HG03280 (cell line): ENCODE results near the gene RIMS4.

ENCODE experiments used
- ATAC-seq: cut with Tn5 transposase; IDR thresholded peaks from one replicate; pipeline ENCODE4 v1.9.1; 2021; ENCODE audit warnings: mild to moderate bottlenecking, moderate library complexity; ENCODE audit not compliant: unreplicated experiment

Gene RIMS4

GRCh38 chr20:44743916-44744655 is 66.3 kb downstream of the RIMS4 start:
- no peak for ATAC-seq

GRCh38 chr20:44743080-44743701 is 67.2 kb downstream of the RIMS4 start:
- no peak for ATAC-seq

- ATAC-seq, result no peak
These were observed 67.9 kb downstream of the RIMS4 start for GRCh38 chr20:44742304-44743079.

- no peak for ATAC-seq
These were observed 70.4 kb downstream of the RIMS4 start for GRCh38 chr20:44739942-44740341.

- no peak for ATAC-seq
These were observed 71.4 kb downstream of the RIMS4 start for GRCh38 chr20:44738813-44739477.

- ATAC-seq, result no peak
These were observed 73.2 kb downstream of the RIMS4 start for GRCh38 chr20:44737116-44737515.

GRCh38 chr20:44736170-44737021 is 74.0 kb downstream of the RIMS4 start:
- ATAC-seq, result no peak

- ATAC-seq, result no peak
These were observed 74.6 kb downstream of the RIMS4 start for GRCh38 chr20:44735816-44736169.

GRCh38 chr20:44734938-44735337 is 75.4 kb downstream of the RIMS4 start:
- ATAC-seq, result no peak

GRCh38 chr20:44733341-44734069 is 76.8 kb downstream of the RIMS4 start:
- no peak for ATAC-seq

- ATAC-seq, result no peak
These were observed 78.0 kb downstream of the RIMS4 start for GRCh38 chr20:44732327-44732726.

- ATAC-seq, result no peak
These were observed 78.7 kb downstream of the RIMS4 start for GRCh38 chr20:44731657-44732056.

GRCh38 chr20:44730441-44730840 is 79.9 kb downstream of the RIMS4 start:
- no peak for ATAC-seq

GRCh38 chr20:44728801-44729443 is 81.4 kb downstream of the RIMS4 start:
- no peak for ATAC-seq

GRCh38 chr20:44727651-44728050 is 82.7 kb downstream of the RIMS4 start:
- no peak for ATAC-seq

GRCh38 chr20:44727039-44727438 is 83.3 kb downstream of the RIMS4 start:
- ATAC-seq, result no peak

GRCh38 chr20:44725837-44726236 is 84.5 kb downstream of the RIMS4 start:
- no peak for ATAC-seq

GRCh38 chr20:44724423-44725091 is 85.8 kb downstream of the RIMS4 start:
- no peak for ATAC-seq
